CD4-positive, CD25-positive, alpha-beta regulatory T cell (primary cell): ENCODE data around the gene ACTG2. TPM values are rescaled to one million over a fixed set of nuclear protein-coding genes. Genes with fewer than 3 reads are reported as not detected.

Experiments
- ATAC-seq, 2 donors: fragments of 150-1000 bp; cut with Tn5 transposase; one replicate each; pipeline ENCODE4 v1.10.0; 2021; ENCODE audit warnings: low read depth in 2 of 2, moderate number of reproducible peaks in 2 of 2, moderate library complexity in 1 of 2
- DNase-seq, 3 donors: peaks; one replicate each; pipeline versions ENCODE4 v3.0.0 to v3.0.0-alpha.2; 2012 to 2022; ENCODE audit warnings: mixed read lengths in 1 of 3
- H3K27ac ChIP-seq: one replicate; pipeline ENCODE4 v1.7.0; 2013; ENCODE audit warnings: mild to moderate bottlenecking, low read length; ENCODE audit not compliant: insufficient read depth, poor library complexity, severe bottlenecking
- H3K27me3 ChIP-seq: one replicate; pipeline ENCODE4 v1.7.0; 2013; ENCODE audit warnings: low read length; ENCODE audit not compliant: control insufficient read depth, insufficient read depth
- H3K36me3 ChIP-seq: one replicate; pipeline ENCODE4 v1.7.0; 2013; ENCODE audit warnings: mild to moderate bottlenecking, low read length, moderate library complexity; ENCODE audit not compliant: control insufficient read depth, insufficient read depth
- H3K4me1 ChIP-seq: 2 replicates; pipeline ENCODE4 v1.7.0; 2013; ENCODE audit warnings: mild to moderate bottlenecking, low read length; ENCODE audit not compliant: insufficient read depth, control insufficient read depth, poor library complexity, severe bottlenecking
- H3K4me3 ChIP-seq: one replicate; pipeline ENCODE4 v1.7.0; 2013; ENCODE audit warnings: low read depth, mild to moderate bottlenecking, low read length, moderate library complexity
- H3K9me3 ChIP-seq, 2 experiments: 1 replicate in 1 of 2; 2 replicates in 1 of 2; pipeline ENCODE4 v1.7.0; 2013; ENCODE audit warnings: low read length in 2 of 2, mild to moderate bottlenecking in 1 of 2, moderate library complexity in 1 of 2; ENCODE audit not compliant: control insufficient read depth in 2 of 2
- H3K27ac Mint-ChIP-seq, 3 donors: one replicate each; pipeline ENCODE4 v1.8.0; 2020 to 2022; ENCODE audit warnings: mild to moderate bottlenecking in 3 of 3, mixed read lengths in 3 of 3, moderate library complexity in 2 of 3
- H3K27me3 Mint-ChIP-seq: one replicate; pipeline ENCODE4 v1.8.0; 2022; ENCODE audit warnings: mild to moderate bottlenecking, mixed read lengths
- H3K36me3 Mint-ChIP-seq: one replicate; pipeline ENCODE4 v1.8.0; 2020; ENCODE audit warnings: mixed read lengths
- H3K4me1 Mint-ChIP-seq, 4 donors: one replicate each; pipeline ENCODE4 v1.8.0; 2020 to 2022; ENCODE audit warnings: mixed read lengths in 4 of 4, mild to moderate bottlenecking in 1 of 4
- H3K4me3 Mint-ChIP-seq, 4 donors: one replicate each; pipeline ENCODE4 v1.8.0; 2020 to 2022; ENCODE audit warnings: mild to moderate bottlenecking in 4 of 4, mixed read lengths in 4 of 4, moderate library complexity in 3 of 4
- H3K9me3 Mint-ChIP-seq, 7 donors: one replicate each; pipeline ENCODE4 v1.8.0; 2020 to 2022; ENCODE audit warnings: mixed read lengths in 7 of 7, mild to moderate bottlenecking in 3 of 7, moderate library complexity in 2 of 7
- polyA plus RNA-seq, 4 donors: library from polyadenylated mRNA; unstranded; fragments of 300-500 nt; fragmentation: Illumina TruSeq; gene quantifications; one replicate each; pipeline ENCODE4 v1.2.3, GENCODE V29; 2021
- total RNA-seq: library from RNA; stranded (reverse); gene quantifications from one replicate; pipeline ENCODE4 v1.2.3, GENCODE V29; 2022

The ACTG2 gene
- total and polyA plus RNA-seq, 5 donors from 2014 or later = 0.64 to 6.6 (median 2.8) TPM

DNA sequence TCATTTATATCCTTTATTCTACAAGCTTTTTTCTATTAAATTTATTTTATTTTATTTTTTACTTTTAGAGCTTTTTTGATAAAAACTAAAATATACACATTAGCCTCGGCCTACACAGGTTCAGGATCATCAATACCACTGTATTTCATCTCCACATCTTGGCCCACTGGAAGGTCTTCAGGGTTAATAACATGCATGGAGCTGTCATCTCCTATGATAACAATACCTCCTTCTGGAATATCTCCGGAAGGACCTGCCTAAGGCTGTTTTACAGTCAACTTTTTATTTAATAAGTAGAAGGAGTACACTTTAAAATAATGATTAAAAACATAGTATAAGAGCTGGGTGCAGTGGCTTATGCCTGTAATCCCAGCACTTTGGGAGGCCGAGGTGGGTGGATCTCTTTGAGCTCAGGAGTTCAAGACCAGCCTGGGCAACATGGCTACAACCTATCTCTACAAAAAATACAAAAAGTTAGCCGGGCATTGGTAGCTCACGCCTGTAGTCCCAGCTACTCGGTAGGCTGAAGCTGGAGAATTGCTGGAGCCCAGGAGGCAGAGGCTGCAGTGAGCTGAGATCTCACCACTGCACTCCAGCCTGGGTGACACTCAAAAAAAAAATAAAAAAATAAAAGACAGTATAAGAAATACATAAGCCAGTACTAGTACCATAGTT is 18.2 kb downstream of the ACTG2 start:
- H3K4me3 ChIP-seq = no peak overlapping the region
- H3K27me3 Mint-ChIP-seq = peaks cover 4% of the 10 kb centered on the region
- no peak for ATAC-seq
- H3K9me3 Mint-ChIP-seq = no peaks in the 10 kb centered on the region
- no peak for DNase-seq
- H3K27ac ChIP-seq = no peak overlapping the region
- H3K9me3 ChIP-seq = no peaks in the 10 kb centered on the region
- H3K4me1 ChIP-seq = peaks cover 4% of the 10 kb centered on the region
- no peaks in the 10 kb centered on the region for H3K27me3 ChIP-seq
- H3K27ac Mint-ChIP-seq = no peak overlapping the region
- no peaks in the 10 kb centered on the region for H3K36me3 Mint-ChIP-seq
- H3K4me1 Mint-ChIP-seq = peaks cover 0 to 2% (median 0%) of the 10 kb centered on the region in 4 donors
- no peaks in the 10 kb centered on the region for H3K36me3 ChIP-seq
- H3K4me3 Mint-ChIP-seq = no peak overlapping the region

- H3K9me3 ChIP-seq = no peaks in the 10 kb centered on the region
- H3K27me3 ChIP-seq = no peaks in the 10 kb centered on the region
- DNase-seq (no peak), ATAC-seq (no peak)
- no peaks in the 10 kb centered on the region for H3K36me3 ChIP-seq
- H3K4me1 ChIP-seq = peaks cover 4% of the 10 kb centered on the region
- Mint-ChIP-seq H3K4me3 (no peak overlapping the region), H3K9me3 (no peaks in the 10 kb centered on the region), H3K27ac (no peak overlapping the region), H3K27me3 (peaks cover 4% of the 10 kb centered on the region), H3K36me3 (no peaks in the 10 kb centered on the region), H3K4me1 (peaks cover 0 to 2% (median 0%) of the 10 kb centered on the region in 4 donors)
- H3K27ac ChIP-seq = no peak overlapping the region
- no peak overlapping the region for H3K4me3 ChIP-seq
Measured at GRCh38 chr2:73911548-73912208, 18.9 kb downstream of the ACTG2 start.

GRCh38 chr2:73913414-73914054 is 20.7 kb downstream of the ACTG2 start:
- no peaks in the 10 kb centered on the region for H3K9me3 ChIP-seq
- no peak overlapping the region for H3K27ac ChIP-seq
- H3K27me3 Mint-ChIP-seq = peaks cover 4% of the 10 kb centered on the region
- H3K36me3 Mint-ChIP-seq = no peaks in the 10 kb centered on the region
- no peak overlapping the region for H3K4me3 ChIP-seq
- no peak overlapping the region for H3K4me3 Mint-ChIP-seq
- ATAC-seq (no peak), DNase-seq (no peak)
- H3K36me3 ChIP-seq = no peaks in the 10 kb centered on the region
- H3K9me3 Mint-ChIP-seq = no peaks in the 10 kb centered on the region
- no peak overlapping the region for H3K27ac Mint-ChIP-seq
- no peaks in the 10 kb centered on the region for H3K4me1 Mint-ChIP-seq
- H3K27me3 ChIP-seq = no peaks in the 10 kb centered on the region
- no peaks in the 10 kb centered on the region for H3K4me1 ChIP-seq

- H3K36me3 ChIP-seq = no peaks in the 10 kb centered on the region
- H3K27me3 Mint-ChIP-seq = peaks cover 4% of the 10 kb centered on the region
- no peaks in the 10 kb centered on the region for H3K4me1 Mint-ChIP-seq
- H3K4me1 ChIP-seq = no peaks in the 10 kb centered on the region
- DNase-seq (no peak), ATAC-seq (no peak)
- no peak overlapping the region for H3K27ac ChIP-seq
- no peaks in the 10 kb centered on the region for H3K9me3 Mint-ChIP-seq
- no peaks in the 10 kb centered on the region for H3K36me3 Mint-ChIP-seq
- no peaks in the 10 kb centered on the region for H3K9me3 ChIP-seq
- H3K4me3 ChIP-seq = no peak overlapping the region
- H3K27me3 ChIP-seq = no peaks in the 10 kb centered on the region
- peak overlapping the region in 1 of 3 donors; percentile 37 for H3K27ac Mint-ChIP-seq
- no peak overlapping the region for H3K4me3 Mint-ChIP-seq
Measured at GRCh38 chr2:73914667-73915066, 21.9 kb downstream of the ACTG2 start.

DNA sequence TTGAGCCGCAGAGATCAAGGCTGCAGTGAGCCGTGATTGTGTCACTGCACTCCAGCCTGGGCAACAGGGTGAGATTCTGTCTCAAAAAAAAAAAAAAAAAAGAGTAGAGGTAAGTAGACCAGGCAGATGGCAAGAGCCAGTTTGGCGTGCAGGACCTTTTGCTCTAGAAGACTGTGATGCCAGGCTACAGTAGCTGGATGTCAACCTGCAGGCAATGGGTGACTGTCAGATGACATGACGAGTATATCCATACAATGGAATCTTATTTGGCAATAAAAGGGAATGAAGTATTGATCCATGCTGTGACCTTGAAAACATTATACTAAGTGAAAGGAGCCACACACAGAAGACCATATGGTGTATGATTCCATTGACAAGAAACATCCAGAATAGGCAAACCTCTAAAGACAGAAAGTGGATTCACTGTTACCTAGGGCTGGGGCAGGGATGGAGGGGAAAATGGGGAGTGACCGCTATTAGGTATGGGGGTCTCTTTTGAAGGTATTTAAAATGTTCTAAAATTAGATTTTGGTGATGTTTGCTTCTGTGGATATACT is 22.7 kb downstream of the ACTG2 start:
- Histone ChIP-seq H3K4me3 (no peak overlapping the region), H3K27me3 (no peaks in the 10 kb centered on the region), H3K27ac (no peak overlapping the region), H3K9me3 (no peaks in the 10 kb centered on the region), H3K36me3 (no peaks in the 10 kb centered on the region), H3K4me1 (no peaks in the 10 kb centered on the region)
- DNase-seq (no peak), ATAC-seq (no peak)
- Mint-ChIP-seq H3K4me1 (no peaks in the 10 kb centered on the region), H3K27me3 (peaks cover 4% of the 10 kb centered on the region), H3K9me3 (no peaks in the 10 kb centered on the region), H3K36me3 (no peaks in the 10 kb centered on the region), H3K4me3 (no peak overlapping the region), H3K27ac (no peak overlapping the region)

GRCh38 chr2:73916666-73917065 is 23.9 kb downstream of the ACTG2 start:
- Histone ChIP-seq H3K4me3 (no peak overlapping the region), H3K27me3 (no peaks in the 10 kb centered on the region), H3K27ac (no peak overlapping the region), H3K36me3 (no peaks in the 10 kb centered on the region), H3K9me3 (no peaks in the 10 kb centered on the region), H3K4me1 (no peaks in the 10 kb centered on the region)
- no peak overlapping the region for H3K27ac Mint-ChIP-seq
- no peaks in the 10 kb centered on the region for H3K36me3 Mint-ChIP-seq
- H3K9me3 Mint-ChIP-seq = no peaks in the 10 kb centered on the region
- H3K27me3 Mint-ChIP-seq = peaks cover 6% of the 10 kb centered on the region
- H3K4me1 Mint-ChIP-seq = no peaks in the 10 kb centered on the region
- no peak for ATAC-seq
- no peak overlapping the region for H3K4me3 Mint-ChIP-seq
- no peak for DNase-seq

- no peak for DNase-seq
- no peak for ATAC-seq
- Histone ChIP-seq H3K4me1 (no peaks in the 10 kb centered on the region), H3K27me3 (no peaks in the 10 kb centered on the region), H3K36me3 (no peaks in the 10 kb centered on the region), H3K9me3 (no peaks in the 10 kb centered on the region), H3K27ac (no peak overlapping the region), H3K4me3 (no peak overlapping the region)
- Mint-ChIP-seq H3K4me3 (no peak overlapping the region), H3K9me3 (no peaks in the 10 kb centered on the region), H3K36me3 (no peaks in the 10 kb centered on the region), H3K4me1 (no peaks in the 10 kb centered on the region), H3K27ac (no peak overlapping the region), H3K27me3 (peaks cover 7% of the 10 kb centered on the region)
Measured at GRCh38 chr2:73917296-73917695, 24.5 kb downstream of the ACTG2 start.
